Endothelial cell of umbilical vein (primary cell): ENCODE results near the gene ADGRG7. TPM values are rescaled to one million over a fixed set of nuclear protein-coding genes. Genes with fewer than 3 reads are reported as not detected.

Source experiments
- BruUV-seq: library from RNA; stranded (reverse); fragments of 400-500 nt; replicated peaks from 2 replicates; lab custom pipeline; 2021; lab: Mats Ljungman, UMichigan
- CTCF ChIA-PET: fragments of 300-600, 350-600 bp; sonication (Branson Sonifier 250); formaldehyde crosslinking; loops from one replicate; lab custom pipeline; 2021; ENCODE audit warnings: antibody characterized with exemption, inconsistent platforms; lab: Charles Lee
- POLR2A ChIA-PET: fragments of 300-600, 350-600 bp; sonication (Branson Sonifier 250); formaldehyde crosslinking; loops from one replicate; lab custom pipeline; 2021; ENCODE audit warnings: antibody characterized with exemption, inconsistent platforms; lab: Charles Lee
- DNase-seq: peaks from one replicate; pipeline ENCODE4 v3.0.0-alpha.2; 2011; ENCODE audit warnings: low read depth, low spot score
- FAIRE-seq: peaks from 2 replicates; lab custom pipeline; 2011; peaks lifted over from hg19 to GRCh38; lab: Jason Lieb, UNC
- H2AFZ ChIP-seq: 2 replicates; pipeline ENCODE4 v1.6.0; 2012; ENCODE audit warnings: low read depth, low read length, control low read depth, inconsistent platforms
- H3K27ac ChIP-seq: 2 replicates; pipeline ENCODE4 v1.5.1; 2011; ENCODE audit warnings: low read depth, mild to moderate bottlenecking, control low read depth, low read length, moderate library complexity; ENCODE audit not compliant: insufficient read depth
- H3K27me3 ChIP-seq, 2 experiments: 2 replicates each; pipeline versions ENCODE4 v1.6.0 to v1.6.1; 2011; ENCODE audit warnings: low read length in 2 of 2, mixed read lengths in 1 of 2; ENCODE audit not compliant: control insufficient read depth in 2 of 2, insufficient read depth in 2 of 2
- H3K36me3 ChIP-seq, 2 experiments: 2 replicates in 1 of 2; 3 replicates in 1 of 2; pipeline ENCODE4 v1.5.1; 2011; ENCODE audit warnings: low read length in 2 of 2, mild to moderate bottlenecking in 1 of 2, moderate library complexity in 1 of 2; ENCODE audit not compliant: control insufficient read depth in 2 of 2, insufficient read depth in 2 of 2; ENCODE audit errors: extremely low read depth in 1 of 2
- H3K4me1 ChIP-seq: 3 replicates; pipeline ENCODE4 v1.5.1; 2011; ENCODE audit warnings: mild to moderate bottlenecking, low read length; ENCODE audit not compliant: control insufficient read depth, insufficient read depth; ENCODE audit errors: extremely low read depth
- H3K4me2 ChIP-seq: 2 replicates; pipeline ENCODE4 v1.6.1; 2011; ENCODE audit warnings: low read length, control low read depth, mixed read lengths; ENCODE audit not compliant: insufficient read depth
- H3K4me3 ChIP-seq, 3 experiments: fragments of 200-600 bp in 1 of 3; sonication (generic), shearing (Covaris generic) in 1 of 3; replicated peaks in 1 of 3; 2 replicates each; pipeline ENCODE4 v1.5.1; 2011 to 2016; ENCODE audit warnings: control low read depth in 3 of 3, low read length in 3 of 3, mild to moderate bottlenecking in 2 of 3, inconsistent platforms in 1 of 3, low read depth in 1 of 3, moderate library complexity in 1 of 3; ENCODE audit not compliant: insufficient read depth in 1 of 3
- H3K79me2 ChIP-seq: 2 replicates; pipeline ENCODE4 v1.6.0; 2012; ENCODE audit warnings: low read length, inconsistent platforms; ENCODE audit not compliant: control insufficient read depth, insufficient read depth
- H3K9ac ChIP-seq: replicated peaks from 2 replicates; pipeline ENCODE3; 2011; ENCODE audit warnings: low read length, control low read depth; ENCODE audit not compliant: insufficient read depth; ENCODE audit errors: extremely low read depth
- H3K9me1 ChIP-seq: replicated peaks from 3 replicates; pipeline ENCODE4 v1.6.0; 2011; ENCODE audit warnings: mild to moderate bottlenecking, low read length; ENCODE audit not compliant: control insufficient read depth, insufficient read depth; ENCODE audit errors: extremely low read depth
- H3K9me3 ChIP-seq: replicated peaks from 2 replicates; pipeline ENCODE4 v1.5.1; 2012; ENCODE audit warnings: low read length, inconsistent platforms; ENCODE audit not compliant: control insufficient read depth, insufficient read depth
- H4K20me1 ChIP-seq: replicated peaks from 2 replicates; pipeline ENCODE3; 2011; ENCODE audit warnings: mild to moderate bottlenecking, low read length; ENCODE audit not compliant: control insufficient read depth, insufficient read depth; ENCODE audit errors: extremely low read depth
- EZH2 ChIP-seq: IDR thresholded peaks from 2 replicates; pipeline ENCODE4 v1.6.1; 2012; ENCODE audit warnings: borderline replicate concordance, low read depth, mild to moderate bottlenecking, moderate library complexity, low read length, inconsistent platforms; ENCODE audit not compliant: severe bottlenecking
- FOS ChIP-seq: IDR thresholded peaks from 2 replicates; pipeline ENCODE4 v1.6.1; 2011; ENCODE audit warnings: mild to moderate bottlenecking, low read length, moderate library complexity, borderline replicate concordance; ENCODE audit not compliant: insufficient read depth
- GATA2 ChIP-seq: IDR thresholded peaks from 2 replicates; pipeline ENCODE4 v1.7.0; 2011; ENCODE audit warnings: low read depth, mild to moderate bottlenecking, moderate library complexity, mixed read lengths, low read length; ENCODE audit not compliant: insufficient read length, insufficient read depth
- JUN ChIP-seq: IDR thresholded peaks from 2 replicates; pipeline ENCODE4 v1.6.1; 2011; ENCODE audit warnings: borderline replicate concordance, low read depth; ENCODE audit not compliant: insufficient read length, insufficient read depth
- MYC ChIP-seq: IDR thresholded peaks from one replicate; pipeline ENCODE4 v1.6.1; 2011; ENCODE audit warnings: mild to moderate bottlenecking, low read depth, low read length
- POLR2A ChIP-seq: IDR thresholded peaks from 2 replicates; pipeline ENCODE4 v1.6.1; 2012; ENCODE audit warnings: low read depth, mild to moderate bottlenecking, control low read depth, low read length
- dilution Hi-C: fragments of 300-500 bp; cut with MboI; formaldehyde crosslinking; loops from one replicate; pipeline ENCODE4 v1.15.0; 2019; ENCODE audit warnings: low sequenced_read_pairs; ENCODE audit not compliant: extremely low pct_ligation_motif_present
- intact Hi-C: fragments of 100-400 bp; cut with micrococcal nuclease; formaldehyde crosslinking; loops from one replicate; pipeline ENCODE4 v1.10.0; 2022
- polyA plus RNA-seq, 4 experiments: library from polyadenylated mRNA; depleted of rRNA in 3 of 4; stranded (reverse) in 3 of 4; unstranded in 1 of 4; fragments of >200 nt; gene quantifications; 2 replicates each; pipeline versions ENCODE4 v1.2.1 to v1.2.3, GENCODE V29; 2011 to 2012; ENCODE audit warnings: missing spikeins in 1 of 4
- total RNA-seq: library from RNA; stranded (reverse); gene quantifications from 2 replicates; pipeline ENCODE4 v1.2.3, GENCODE V29; 2021
- TF ChIP-seq, protein P1 (sequence below), 2 donors: IDR thresholded peaks; 1 replicate in 1 of 2; 2 replicates in 1 of 2; pipeline ENCODE4 v1.5.1; 2011; ENCODE audit warnings: low read length in 2 of 2, mild to moderate bottlenecking in 2 of 2, moderate library complexity in 2 of 2, control low read depth in 1 of 2, inconsistent platforms in 1 of 2, low read depth in 1 of 2; ENCODE audit not compliant: insufficient read depth in 1 of 2; ENCODE audit errors: extremely low read depth in 1 of 2
- TF ChIP-seq, protein P2 (sequence below): IDR thresholded peaks from 2 replicates; pipeline ENCODE4 v1.6.1; 2011; ENCODE audit not compliant: insufficient read depth, insufficient read length

ADGRG7 gene
- total and polyA plus RNA-seq, 2 donors (not counting 3 experiments of a cell fraction or from before 2014, with no cell fraction given): not detected

DNA sequence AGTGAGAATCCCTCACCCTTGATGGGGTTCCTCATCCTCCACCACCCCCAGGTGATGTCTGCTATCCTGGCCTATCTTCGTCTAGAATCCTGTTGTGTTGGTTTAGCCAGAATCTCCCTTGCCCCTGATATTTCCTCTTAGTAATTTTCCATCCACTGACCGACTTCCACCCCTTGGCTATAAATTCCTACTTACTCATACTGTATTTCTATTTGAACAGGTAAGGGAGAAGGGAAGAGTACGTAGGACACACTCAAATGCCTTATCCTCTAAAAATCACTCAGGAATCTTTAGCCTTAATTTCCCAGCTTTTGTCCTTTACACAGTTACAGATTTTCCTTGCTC, 99.2 kb downstream of the ADGRG7 start:
- peak overlapping the region; percentile 53 for H2AFZ ChIP-seq
- TF ChIP-seq EZH2 (no peak), MYC (no peak), FOS (no peak), JUN (no peak), GATA2 (no peak), POLR2A (no peak)
- TF ChIP-seq, protein P1, sequence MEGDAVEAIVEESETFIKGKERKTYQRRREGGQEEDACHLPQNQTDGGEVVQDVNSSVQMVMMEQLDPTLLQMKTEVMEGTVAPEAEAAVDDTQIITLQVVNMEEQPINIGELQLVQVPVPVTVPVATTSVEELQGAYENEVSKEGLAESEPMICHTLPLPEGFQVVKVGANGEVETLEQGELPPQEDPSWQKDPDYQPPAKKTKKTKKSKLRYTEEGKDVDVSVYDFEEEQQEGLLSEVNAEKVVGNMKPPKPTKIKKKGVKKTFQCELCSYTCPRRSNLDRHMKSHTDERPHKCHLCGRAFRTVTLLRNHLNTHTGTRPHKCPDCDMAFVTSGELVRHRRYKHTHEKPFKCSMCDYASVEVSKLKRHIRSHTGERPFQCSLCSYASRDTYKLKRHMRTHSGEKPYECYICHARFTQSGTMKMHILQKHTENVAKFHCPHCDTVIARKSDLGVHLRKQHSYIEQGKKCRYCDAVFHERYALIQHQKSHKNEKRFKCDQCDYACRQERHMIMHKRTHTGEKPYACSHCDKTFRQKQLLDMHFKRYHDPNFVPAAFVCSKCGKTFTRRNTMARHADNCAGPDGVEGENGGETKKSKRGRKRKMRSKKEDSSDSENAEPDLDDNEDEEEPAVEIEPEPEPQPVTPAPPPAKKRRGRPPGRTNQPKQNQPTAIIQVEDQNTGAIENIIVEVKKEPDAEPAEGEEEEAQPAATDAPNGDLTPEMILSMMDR (IDR thresholded peaks at IDR 0.05; ENCODE audit: extremely low read depth in 1 of 2, insufficient read depth in 1 of 2, low read depth in 1 of 2, low read length in 2 of 2): no peak
- TF ChIP-seq, protein P2, sequence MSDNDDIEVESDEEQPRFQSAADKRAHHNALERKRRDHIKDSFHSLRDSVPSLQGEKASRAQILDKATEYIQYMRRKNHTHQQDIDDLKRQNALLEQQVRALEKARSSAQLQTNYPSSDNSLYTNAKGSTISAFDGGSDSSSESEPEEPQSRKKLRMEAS: no peak
- no peaks in the 10 kb centered on the region for H3K9me3 ChIP-seq
- peaks cover 39% of the 10 kb centered on the region for H3K79me2 ChIP-seq
- dilution Hi-C loops: no loop called here
- peak overlapping the region; percentile 30 for H3K27ac ChIP-seq
- no peak for FAIRE-seq
- H4K20me1 ChIP-seq: peaks cover 10% of the 10 kb centered on the region
- CTCF ChIA-PET: interaction anchor here (0.6 kb wide), 2 partner anchors 105 to 246 kb away, joined by 3 read pairs; no protein-coding TSS in a partner anchor
- H3K4me1 ChIP-seq: peaks cover 8% of the 10 kb centered on the region
- BruUV-seq: TSS peak; percentile 91
- peak; percentile 7 for DNase-seq
- POLR2A ChIA-PET: interaction anchor here (0.6 to 0.7 kb wide), 2 partner anchors 10 to 191 kb away, joined by 3 to 5 read pairs; no protein-coding TSS in a partner anchor
- H3K9me1 ChIP-seq: no peaks in the 10 kb centered on the region
- peak overlapping the region; percentile 87 for H3K4me2 ChIP-seq
- peak overlapping the region; percentile 25 for H3K9ac ChIP-seq
- peaks cover 0 to 3% of the 10 kb centered on the region in 2 experiments for H3K36me3 ChIP-seq
- H3K27me3 ChIP-seq: peaks cover 5 to 7% of the 10 kb centered on the region in 2 experiments
- H3K4me3 ChIP-seq: peak overlapping the region; percentile 8 to 55 (median 18)
- intact Hi-C loops: loop anchor here (2.0 to 10.0 kb wide), 3 partner anchors 81 to 308 kb away; partner anchors contain the start of genes LNP1, TMEM45A and TOMM70
